GM21515 (cell line): ENCODE data around the gene CASK.
"Not testable (repeated sequence)": the region's sequence is repeated elsewhere in the genome, so short reads cannot be mapped to it uniquely, and the experiment has no call there.

ENCODE experiments used
- ATAC-seq: cut with Tn5 transposase; IDR thresholded peaks from one replicate; pipeline ENCODE4 v1.9.1; 2021; ENCODE audit not compliant: unreplicated experiment

The CASK gene

GRCh38 chrX:41737065-41737464, 186.3 kb downstream of the CASK start:
- no peak for ATAC-seq

GRCh38 chrX:41734530-41734929, 188.8 kb downstream of the CASK start:
- ATAC-seq, result no peak

- peak; percentile 98 for ATAC-seq
Observed at GRCh38 chrX:41733939-41734338, 189.4 kb downstream of the CASK start.

GRCh38 chrX:41732260-41732659, 191.1 kb downstream of the CASK start:
- no peak for ATAC-seq

GRCh38 chrX:41730081-41730480, 193.3 kb downstream of the CASK start:
- ATAC-seq, result no peak

GRCh38 chrX:41728125-41728524, 195.2 kb downstream of the CASK start:
- ATAC-seq, result no peak

GRCh38 chrX:41723826-41724225, 199.5 kb downstream of the CASK start, which contains the start of gene GPR82:
Gene GPR82, plus strand, starts transcription at chrX:41724181. Its CDS starts 2,846 bp downstream, at chrX:41727027.
- no peak for ATAC-seq

- no peak for ATAC-seq
Observed at GRCh38 chrX:41722816-41723618, 200.3 kb downstream of the CASK start.

GRCh38 chrX:41722214-41722613, 201.1 kb downstream of the CASK start:
- no peak for ATAC-seq

- no peak for ATAC-seq
Observed at GRCh38 chrX:41721590-41721989, 201.8 kb downstream of the CASK start.

GRCh38 chrX:41720125-41720779, 203.1 kb downstream of the CASK start:
- ATAC-seq, result peak; percentile 88

GRCh38 chrX:41719610-41720009, 203.7 kb downstream of the CASK start:
- not testable (repeated sequence) for ATAC-seq

GRCh38 chrX:41718481-41719235, 204.7 kb downstream of the CASK start:
- ATAC-seq, result no peak

GRCh38 chrX:41716767-41717473, 206.4 kb downstream of the CASK start:
- ATAC-seq, result no peak

GRCh38 chrX:41716222-41716621, 207.1 kb downstream of the CASK start:
- no peak for ATAC-seq

- no peak for ATAC-seq
Observed at GRCh38 chrX:41711021-41711667, 212.2 kb downstream of the CASK start.

GRCh38 chrX:41708486-41708885, 214.9 kb downstream of the CASK start:
- ATAC-seq, result no peak

GRCh38 chrX:41707218-41707617, 216.1 kb downstream of the CASK start:
- ATAC-seq, result no peak

- ATAC-seq, result peak; percentile 90
Observed at GRCh38 chrX:41705680-41706374, 217.5 kb downstream of the CASK start.

- ATAC-seq, result no peak
Observed at GRCh38 chrX:41705042-41705441, 218.3 kb downstream of the CASK start.
